T-helper 1 cell treated with Interleukin-12 subunit alpha and Interleukin-12 subunit beta and Interleukin-4 antibody, amounts not matched to agents 30 ng/mL and 1 ng/mL, for 36 hours (primary cell): ENCODE data around the gene PRSS1. TPM values are rescaled to one million over a fixed set of nuclear protein-coding genes. Genes with fewer than 3 reads are reported as not detected.
"Not testable (repeated sequence)": the region's sequence is repeated elsewhere in the genome, so short reads cannot be mapped to it uniquely, and the experiment has no call there.

ENCODE experiments used
- intact Hi-C: fragments of 100-400 bp; cut with micrococcal nuclease; formaldehyde crosslinking; loops from one replicate; pipeline ENCODE4 v1.15.1; 2024
- total RNA-seq: library from RNA; stranded (reverse); gene quantifications from 2 replicates; pipeline ENCODE4 v1.2.3, GENCODE V29; 2022

Gene PRSS1
- not detected in 2 replicates for total RNA-seq

DNA sequence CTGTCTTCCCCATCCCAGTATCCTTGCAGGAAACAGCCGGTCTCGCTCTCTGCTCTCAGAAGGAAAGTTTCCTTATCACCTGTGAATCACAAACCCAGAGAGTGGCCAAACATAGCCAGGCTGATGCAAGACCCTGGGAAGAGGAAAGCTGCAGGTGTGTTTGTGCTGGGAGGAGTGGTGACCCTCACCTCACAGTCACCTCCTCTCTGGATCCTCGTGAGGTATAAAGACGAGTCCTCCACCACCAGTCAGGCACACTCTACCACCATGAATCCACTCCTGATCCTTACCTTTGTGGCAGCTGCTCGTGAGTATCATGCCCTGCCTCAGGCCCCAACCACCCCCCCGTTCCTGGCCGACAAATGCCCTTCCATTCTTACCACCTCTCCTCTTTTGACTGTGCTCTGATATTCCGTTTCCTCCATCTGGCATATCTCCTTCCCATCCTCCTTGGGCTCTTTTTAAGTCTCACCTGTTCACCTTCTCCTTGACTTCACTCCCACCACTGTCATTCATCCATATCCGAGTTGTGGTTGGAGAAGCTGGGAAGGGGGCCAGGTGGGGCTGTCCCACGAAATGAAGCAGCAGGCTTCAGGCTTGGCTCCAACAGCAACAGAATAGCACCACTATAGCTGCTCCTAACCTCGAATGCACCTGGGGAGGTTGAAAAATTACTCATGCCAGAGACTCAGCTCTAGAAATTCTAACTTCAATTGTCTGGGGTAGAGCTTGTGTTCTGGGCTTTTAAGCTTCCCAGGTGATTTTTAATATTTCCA, at the start of gene PRSS1:
PRSS1 (plus strand) TSS at position 255 of the 776 bp plus-strand sequence; CDS start at position 268, 13 bp downstream.
- intact Hi-C loops: no loop called here

DNA sequence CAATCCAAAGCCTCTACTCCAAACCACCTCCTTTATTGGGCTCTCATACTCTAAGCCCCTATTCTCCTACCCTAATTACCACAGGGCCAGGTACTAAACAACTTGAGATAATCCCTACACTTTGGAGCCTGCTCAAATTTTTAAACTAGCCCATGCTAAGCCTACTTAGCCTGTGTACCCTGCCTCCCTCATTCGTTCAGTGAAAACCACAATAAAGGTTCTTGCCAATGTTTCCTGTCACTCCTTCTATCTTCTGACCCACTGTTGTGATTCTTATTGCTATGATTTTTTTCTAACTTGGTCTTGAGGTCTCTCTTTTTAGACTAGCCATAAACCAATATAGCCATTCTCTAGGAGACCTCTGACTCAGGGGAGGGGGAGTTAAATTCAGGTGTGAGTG, 48.3 kb upstream of the PRSS1 start:
- intact Hi-C loops: not testable (repeated sequence)

DNA sequence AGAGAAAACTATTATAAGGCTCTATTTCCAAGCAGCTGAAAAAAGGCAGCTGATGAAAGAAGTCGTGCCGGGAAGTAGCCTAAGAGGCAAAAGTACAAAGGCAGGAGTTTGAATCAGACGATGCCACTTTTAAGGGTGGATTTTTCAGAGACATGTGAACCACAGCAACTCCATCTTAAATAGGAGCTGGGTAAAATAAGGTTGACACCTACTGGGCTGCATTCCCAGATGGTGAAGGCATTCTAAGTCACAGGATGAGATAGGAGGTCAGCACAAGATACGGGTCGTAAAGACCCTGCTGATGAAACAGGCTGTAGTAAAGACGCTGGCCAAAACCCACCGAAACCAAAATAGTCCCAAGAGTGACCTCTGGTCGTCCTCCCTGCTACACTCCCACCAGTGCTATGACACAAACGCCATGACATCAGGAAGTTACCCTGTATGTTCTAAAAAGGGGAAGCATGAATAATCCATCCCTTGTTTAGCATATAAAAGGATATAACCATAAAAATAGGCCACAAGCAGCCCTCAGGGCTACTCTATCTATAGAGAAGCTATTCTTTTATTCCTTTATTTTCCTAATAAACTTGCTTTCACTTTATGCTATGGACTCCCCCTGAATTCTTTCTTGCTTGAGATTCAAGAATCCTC, 45.5 kb upstream of the PRSS1 start:
- intact Hi-C loops: no loop called here

DNA sequence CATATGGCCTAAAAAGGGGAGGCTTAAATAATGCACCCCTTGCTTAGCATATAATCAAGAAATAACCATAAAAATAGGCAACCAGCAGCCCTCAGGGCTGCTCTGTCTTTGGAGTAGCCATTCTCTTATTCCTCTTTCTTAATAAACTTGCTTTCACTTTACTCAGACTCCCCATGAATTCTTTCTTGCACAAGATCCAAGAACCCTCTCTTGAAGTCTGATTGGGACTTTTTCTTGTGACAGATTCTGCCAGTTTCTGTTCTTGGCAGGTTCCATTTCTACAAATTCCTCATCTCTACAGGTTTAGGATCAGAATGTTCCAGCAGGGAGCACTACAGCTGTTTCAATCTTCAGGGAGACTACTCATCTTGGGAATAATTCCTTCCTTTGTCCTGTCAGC, 40.5 kb upstream of the PRSS1 start:
- intact Hi-C loops: not testable (repeated sequence)

DNA sequence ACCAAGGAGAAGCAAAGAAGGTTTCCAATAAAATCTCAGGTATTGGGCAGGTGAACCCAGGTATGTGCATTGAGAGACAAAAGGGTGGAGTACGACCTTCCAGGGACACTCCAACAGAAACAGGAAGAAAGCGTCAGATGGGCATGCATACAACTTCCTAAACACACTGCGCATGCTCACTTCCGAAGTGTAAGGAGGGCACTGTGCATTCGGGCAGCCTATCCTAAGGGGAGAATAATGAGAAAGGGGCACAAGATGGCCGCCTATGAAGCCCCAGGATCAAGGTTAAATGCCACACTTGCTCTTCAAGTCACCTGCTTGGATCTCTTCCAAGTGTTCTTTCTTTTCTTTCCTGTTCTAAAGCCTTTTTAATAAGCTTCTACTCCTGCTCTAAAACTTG, 39.4 kb upstream of the PRSS1 start:
- intact Hi-C loops: loop anchor here (2.0 kb wide), 3 partner anchors 19 to 175 kb away; no protein-coding TSS in a partner anchor

DNA sequence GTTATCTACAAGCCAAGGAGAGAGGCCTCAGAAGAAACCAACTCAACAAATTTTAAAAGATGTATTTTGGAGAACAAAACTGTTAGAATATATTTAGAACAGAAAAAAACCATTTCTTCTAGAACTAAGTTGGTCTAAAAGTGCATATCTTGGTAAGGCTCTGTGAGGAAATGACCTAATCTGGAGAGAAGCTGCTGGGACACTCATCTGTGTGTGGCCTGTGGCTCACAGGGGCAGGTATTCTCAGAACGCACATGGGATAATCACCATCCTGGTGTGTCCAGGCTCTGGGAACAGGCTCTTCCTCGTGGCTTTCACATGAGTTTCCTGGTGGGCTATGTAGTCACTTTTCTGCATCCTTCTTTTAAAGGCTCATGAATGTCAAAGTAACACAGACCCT, 38.1 kb upstream of the PRSS1 start:
- intact Hi-C loops: loop anchor here (2.0 kb wide), 3 partner anchors 20 to 176 kb away; no protein-coding TSS in a partner anchor

DNA sequence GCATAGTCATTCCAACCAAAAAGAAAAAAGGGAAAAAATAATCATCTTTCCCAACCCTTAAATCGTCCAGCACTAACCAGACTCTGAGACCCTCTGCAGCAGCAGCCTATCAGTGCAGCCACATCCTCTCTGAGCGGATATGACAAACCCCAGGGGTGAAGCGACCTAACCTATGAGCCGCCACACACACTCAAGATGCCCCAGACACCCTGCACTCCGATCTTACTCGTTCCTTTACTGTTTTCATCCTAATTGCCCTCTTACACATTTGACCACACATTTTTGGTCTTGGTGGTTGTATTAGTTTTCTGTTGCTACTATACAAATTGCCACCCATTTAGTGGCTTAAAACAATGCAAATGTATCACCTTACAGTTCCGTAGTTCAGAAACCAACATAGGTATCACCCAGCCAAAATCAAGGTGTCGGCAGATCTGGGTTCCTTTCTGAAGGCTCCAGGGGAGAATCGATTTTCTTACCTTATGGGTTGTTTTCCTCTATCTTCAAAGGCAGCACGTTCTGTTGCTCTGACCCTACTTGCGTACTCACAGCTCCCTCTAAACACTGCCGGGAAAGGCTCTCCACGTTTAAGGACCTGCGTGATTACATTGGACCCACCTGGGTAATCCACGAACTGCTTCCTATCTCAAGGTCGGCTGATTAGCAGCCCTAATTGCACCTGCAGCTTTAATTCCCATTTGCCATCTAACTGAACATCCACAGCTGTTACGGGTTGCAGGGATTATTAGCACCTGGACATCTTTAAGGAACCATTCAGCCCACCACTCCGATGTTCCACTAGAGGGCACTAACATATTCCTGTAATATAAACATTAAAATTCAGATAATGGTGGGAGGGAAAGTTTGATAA, 37.3 kb upstream of the PRSS1 start:
- intact Hi-C loops: loop anchor here (1.0 to 2.0 kb wide), 6 partner anchors 21 to 177 kb away; no protein-coding TSS in a partner anchor

DNA sequence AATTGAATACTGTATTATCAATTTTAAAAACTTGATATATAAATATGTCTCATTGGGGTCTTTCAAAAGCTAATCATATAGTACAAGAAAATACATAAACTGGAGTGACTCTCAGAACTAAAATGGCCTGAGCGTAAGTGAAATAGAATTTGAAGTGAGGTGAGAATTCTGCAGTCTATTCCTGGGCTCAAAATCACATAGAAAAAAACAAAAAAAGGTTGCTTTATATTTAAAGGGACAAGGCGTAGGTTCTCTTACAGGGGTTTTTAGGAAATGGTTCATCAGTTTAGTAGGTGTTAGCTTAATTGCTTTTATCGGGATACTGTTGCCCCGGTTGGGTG, 36.7 kb upstream of the PRSS1 start:
- intact Hi-C loops: loop anchor here (1.0 kb wide), 3 partner anchors 43 to 99 kb away; no protein-coding TSS in a partner anchor

DNA sequence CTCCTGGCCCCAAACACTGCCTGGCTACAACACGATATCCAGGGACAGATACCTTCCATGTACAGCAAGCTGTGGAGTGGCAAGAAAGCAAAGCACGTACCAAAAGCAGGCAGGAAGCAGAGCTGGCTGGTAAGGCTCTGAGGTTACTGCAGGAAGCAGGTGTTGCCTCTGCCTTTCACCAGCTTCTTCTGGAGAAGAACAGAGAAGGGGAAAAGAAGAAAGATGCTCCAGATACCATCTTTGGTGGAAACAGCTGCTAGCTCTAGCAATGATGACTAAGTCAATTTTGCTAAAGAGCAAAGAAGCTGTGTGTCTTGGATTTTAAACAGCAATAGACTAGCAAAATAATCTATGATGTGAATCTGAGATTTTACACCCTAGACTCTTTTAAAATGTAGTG, 34.9 kb upstream of the PRSS1 start:
- intact Hi-C loops: no loop called here

DNA sequence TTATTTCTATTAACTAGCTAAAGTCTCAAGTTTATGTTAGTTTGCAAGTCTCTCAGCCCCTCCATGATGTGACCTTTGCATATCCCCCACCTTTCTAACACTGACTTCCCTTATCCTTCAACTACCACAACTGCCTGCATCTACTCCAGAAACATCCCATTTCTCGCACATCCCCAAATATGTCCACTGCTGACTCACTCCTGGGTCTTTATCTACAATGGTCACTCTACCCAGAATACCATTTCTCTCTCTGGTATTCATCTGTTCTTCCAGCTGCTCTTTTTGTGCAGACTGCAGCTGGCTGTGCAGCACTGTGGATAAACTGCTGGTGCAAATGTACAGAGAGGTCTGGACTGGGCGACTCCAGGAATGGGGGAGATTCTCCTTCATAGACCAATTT, 32.7 kb upstream of the PRSS1 start:
- intact Hi-C loops: no loop called here

DNA sequence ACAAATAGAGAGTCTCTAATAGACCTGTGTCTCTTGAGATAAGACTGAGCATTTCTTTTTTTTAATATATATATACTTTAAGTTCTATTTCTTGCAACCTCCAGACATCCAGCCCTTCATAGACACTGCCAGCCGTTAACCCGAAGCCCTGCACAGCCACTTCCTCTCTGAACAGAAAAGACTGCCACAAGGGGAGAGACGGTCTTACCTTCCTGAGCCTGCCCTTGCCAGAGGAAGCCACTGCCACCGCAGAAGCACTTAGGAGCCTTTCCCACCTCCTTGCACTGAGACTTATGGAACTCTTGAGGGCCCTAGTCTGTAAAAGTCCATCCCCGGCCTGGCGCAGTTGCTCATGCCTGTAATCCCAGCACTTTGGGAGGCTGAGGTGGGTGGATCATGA, 31.8 kb upstream of the PRSS1 start:
- intact Hi-C loops: no loop called here

DNA sequence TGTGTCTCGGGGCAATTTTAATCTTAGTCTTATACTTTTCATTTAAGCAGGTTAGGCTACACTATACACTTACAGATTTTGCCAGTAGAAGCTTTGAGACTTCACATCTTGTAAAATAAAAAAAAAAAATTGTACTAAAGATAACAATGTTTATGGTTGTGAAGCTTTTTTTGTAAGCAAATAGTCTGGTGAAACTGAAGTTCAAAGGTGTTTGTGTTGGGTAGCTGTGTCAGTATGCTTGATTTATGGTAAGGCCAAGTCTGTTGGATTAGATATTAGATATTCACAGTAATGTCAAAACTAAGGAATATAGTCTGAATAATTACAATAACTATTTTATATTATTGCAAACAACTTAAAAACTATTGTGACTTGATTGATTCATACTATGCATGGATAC, 31.0 kb upstream of the PRSS1 start:
- intact Hi-C loops: no loop called here

DNA sequence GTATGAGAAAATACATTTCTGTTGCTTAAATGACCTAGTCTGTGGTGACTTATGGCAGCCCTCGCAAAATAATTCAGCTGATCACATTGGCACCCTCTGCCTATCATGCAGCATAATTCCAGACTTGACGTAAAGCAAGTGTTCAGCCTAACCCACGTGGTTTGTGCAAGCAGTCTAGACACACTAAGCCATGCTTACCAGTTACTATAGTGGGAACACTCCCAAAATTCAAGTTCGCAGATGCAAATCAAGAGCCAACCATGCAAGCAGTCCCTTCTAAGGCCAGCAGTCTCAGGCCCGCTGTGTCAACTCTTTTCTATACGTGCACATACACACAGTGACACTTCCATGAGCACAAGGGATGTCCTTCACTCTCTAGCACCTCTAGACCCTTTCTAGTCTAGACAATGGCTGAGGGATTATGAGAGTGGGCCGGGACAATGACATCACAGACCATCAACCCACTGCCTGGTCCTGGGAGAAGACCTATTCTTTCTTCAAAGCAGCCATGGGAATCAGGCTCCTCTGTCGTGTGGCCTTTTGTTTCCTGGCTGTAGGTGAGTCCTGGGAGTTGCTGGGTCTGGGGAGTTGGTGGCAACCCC, 29.0 kb upstream of the PRSS1 start:
- intact Hi-C loops: no loop called here

DNA sequence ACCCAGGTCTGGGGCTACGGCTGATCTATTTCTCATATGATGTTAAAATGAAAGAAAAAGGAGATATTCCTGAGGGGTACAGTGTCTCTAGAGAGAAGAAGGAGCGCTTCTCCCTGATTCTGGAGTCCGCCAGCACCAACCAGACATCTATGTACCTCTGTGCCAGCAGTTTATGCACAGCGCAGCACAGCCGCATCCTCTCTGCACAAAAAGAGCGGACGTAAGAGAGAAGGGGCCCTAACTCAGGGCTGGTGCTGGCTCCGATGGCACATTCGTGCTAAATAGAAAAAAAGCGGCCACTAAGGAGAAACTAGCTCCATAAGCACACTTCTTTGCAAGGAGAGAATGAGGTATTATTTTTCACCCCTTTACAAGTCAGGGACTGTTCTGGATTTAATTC, 28.3 kb upstream of the PRSS1 start:
- intact Hi-C loops: no loop called here

DNA sequence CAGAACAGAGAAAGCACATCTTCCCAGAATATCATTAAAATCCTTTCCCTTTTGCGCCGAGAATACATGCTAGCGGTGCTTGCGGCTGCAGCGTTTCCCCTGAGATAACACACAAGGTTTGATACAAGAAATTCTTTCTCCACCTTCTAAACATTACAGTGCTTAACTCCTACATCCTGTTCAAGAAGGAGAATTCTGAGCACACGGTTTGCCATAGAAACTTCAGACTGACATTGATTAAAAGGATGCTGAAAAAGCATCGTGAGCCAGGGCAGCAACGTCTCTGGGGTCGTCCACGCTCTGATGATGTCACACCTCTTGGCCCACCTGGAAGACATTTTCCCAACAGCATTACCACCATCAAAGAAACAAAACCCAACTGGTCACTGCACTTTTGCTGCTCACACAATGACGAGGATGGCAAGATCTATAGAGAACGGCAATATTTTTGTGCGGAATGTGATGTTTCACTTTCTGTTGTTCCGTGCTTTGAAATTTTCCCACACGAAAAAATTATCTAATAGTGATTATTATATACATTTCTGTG, 27.0 kb upstream of the PRSS1 start:
- intact Hi-C loops: no loop called here

DNA sequence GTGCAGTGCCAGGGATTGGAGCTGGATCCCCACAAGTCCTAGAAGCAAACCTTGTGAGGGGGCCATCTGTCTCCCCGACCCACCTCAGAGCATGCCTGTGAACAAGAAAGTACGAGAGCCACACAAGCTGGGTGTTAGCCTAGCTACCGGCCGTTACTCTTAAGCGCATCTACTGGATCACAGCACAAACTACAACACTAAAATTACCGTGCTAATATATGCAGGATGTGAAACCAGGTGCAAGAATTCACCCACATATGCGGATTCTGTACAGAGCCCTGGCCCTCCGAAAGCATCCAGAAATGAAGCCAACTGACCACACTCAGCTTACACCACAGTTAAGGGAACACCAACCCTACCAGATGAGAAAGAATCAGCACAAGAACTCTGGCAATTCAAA, 16.0 kb upstream of the PRSS1 start:
- intact Hi-C loops: no loop called here

DNA sequence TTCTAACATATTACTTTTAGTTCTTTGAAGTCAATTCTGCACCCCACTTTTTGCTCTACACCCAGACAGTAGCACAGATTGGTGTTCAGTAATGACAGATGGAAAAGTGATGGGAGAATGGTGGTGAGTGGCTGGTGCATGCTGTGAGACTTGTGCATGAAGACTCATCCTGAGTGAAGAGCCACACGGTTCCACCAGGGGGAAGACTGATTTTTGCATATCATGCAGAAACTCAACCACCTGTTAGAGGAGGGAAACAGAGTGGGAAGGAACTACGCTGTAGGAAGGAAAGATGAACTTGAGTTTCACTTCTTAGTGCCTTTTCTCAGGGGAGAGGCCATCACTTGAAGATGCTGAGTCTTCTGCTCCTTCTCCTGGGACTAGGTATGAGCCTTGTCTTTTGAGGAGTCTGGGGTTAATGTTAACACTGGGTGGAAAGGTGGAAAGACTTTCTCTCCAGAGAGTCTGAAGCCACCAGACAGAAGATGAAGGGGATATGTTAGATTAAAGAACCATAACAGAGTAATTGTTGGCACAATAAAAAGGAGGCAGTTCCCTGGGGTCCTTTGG, 9.3 kb upstream of the PRSS1 start:
- intact Hi-C loops: no loop called here

DNA sequence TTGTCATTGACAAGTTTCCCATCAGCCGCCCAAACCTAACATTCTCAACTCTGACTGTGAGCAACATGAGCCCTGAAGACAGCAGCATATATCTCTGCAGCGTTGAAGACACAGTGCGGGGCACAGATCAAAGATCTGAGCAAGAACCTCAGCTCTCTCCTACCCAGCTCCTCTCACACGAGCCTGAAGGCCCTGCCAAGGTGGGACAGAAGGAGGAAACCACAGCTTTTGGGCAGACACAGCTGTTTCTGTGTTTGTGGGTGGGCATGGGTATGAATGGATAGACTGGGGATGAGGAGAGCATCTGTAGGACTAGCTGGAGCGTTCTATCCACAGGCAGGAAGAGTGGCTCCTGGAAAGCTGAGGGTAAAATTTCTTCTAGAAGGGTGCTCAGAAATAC, 8.5 kb upstream of the PRSS1 start:
- intact Hi-C loops: no loop called here

DNA sequence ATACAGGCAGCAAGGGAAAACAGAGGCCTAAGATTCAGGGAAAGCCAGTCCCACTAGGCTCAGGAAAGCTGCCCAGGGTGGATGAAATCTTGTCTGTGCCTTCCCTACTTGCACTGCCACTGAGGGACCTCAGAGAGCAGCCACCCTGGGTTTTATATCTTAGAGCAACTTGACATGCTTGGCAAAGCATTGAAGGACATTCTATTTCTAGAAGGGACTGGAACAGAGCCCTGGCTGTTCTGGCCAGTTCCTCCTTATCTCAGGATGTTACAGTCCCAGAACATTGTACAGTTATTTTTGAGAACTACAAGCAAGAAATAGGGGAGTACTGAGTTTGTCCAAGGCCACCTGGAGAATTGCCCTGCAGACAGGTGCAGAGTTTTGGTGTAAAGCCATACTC, 7.3 kb upstream of the PRSS1 start:
- intact Hi-C loops: not testable (repeated sequence)

DNA sequence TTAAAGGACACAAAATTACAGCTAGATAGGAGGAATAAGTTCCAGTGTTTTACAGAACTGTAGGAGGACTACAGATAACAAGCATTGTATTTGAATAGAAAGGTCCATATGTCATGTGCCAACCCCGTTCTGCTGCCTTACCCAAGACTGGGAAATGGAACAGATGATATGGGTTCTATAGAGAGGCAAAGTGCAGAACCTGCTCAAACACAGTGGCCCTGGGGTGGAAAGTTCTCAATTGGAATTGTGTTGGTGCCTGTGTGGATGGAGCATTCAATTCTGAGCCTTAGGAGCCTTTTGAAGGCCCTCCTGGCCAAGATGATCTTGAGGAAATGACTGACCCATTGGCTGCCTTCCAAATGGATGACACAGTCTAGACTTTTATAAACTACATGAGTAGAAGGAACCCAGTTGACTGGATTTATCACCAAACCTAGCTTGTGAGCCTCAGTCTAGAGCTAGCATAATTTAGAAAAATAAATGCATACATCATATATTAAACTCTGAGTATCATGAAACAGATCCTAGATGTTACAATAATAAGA, 4.1 kb upstream of the PRSS1 start:
- intact Hi-C loops: no loop called here

DNA sequence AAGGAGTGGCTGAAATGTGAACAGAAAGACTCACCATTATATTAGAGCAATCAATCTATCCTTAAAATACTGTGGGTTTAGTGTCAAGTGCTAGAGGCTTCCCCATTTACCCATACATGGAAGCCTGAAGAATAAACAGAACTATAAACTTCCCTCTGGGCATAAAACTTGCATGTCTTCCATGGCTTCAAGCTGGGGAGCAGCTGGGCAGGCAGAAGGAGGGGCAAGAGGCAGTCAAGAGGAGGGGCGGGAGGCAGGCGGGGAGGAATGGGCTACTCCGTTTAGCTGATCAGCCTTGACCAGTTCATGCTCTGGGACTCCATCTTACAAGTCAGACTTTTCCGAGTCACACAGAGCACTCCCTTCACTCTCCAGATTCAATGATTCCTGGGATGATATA, 3.5 kb upstream of the PRSS1 start:
- intact Hi-C loops: no loop called here
